Nephron progenitor cell (in vitro differentiated cells): ENCODE results near the gene ATP8A1.

ENCODE experiments used
- DNase-seq: peaks from one replicate; pipeline ENCODE4 v3.0.0; 2021
- H3K27ac Mint-ChIP-seq: 2 replicates; pipeline ENCODE4 v1.8.0; 2021; ENCODE audit warnings: mild to moderate bottlenecking, moderate library complexity, mixed read lengths
- H3K27me3 Mint-ChIP-seq: 2 replicates; pipeline ENCODE4 v1.8.0; 2021; ENCODE audit warnings: mild to moderate bottlenecking, low read depth, mixed read lengths; ENCODE audit not compliant: poor library complexity
- H3K36me3 Mint-ChIP-seq: 2 replicates; pipeline ENCODE4 v1.8.0; 2021; ENCODE audit warnings: low read depth, mixed read lengths
- H3K4me1 Mint-ChIP-seq: 2 replicates; pipeline ENCODE4 v1.8.0; 2021; ENCODE audit warnings: mixed read lengths
- H3K4me3 Mint-ChIP-seq: 2 replicates; pipeline ENCODE4 v1.8.0; 2021; ENCODE audit warnings: mild to moderate bottlenecking, moderate library complexity, mixed read lengths
- H3K9me3 Mint-ChIP-seq: 2 replicates; pipeline ENCODE4 v1.8.0; 2021; ENCODE audit warnings: mild to moderate bottlenecking, moderate library complexity, mixed read lengths
- TF ChIP-seq, protein P1 (sequence below): fragments of 200-600 bp; sonication (generic); IDR thresholded peaks from 2 replicates; pipeline ENCODE4 v1.5.0; 2021; ENCODE audit warnings: antibody characterized with exemption

ATP8A1 gene

GRCh38 chr4:42683393-42683792, 26.5 kb upstream of the ATP8A1 start:
- no peak for DNase-seq
- Mint-ChIP-seq H3K4me1 (peaks cover 5% of the 10 kb centered on the region), H3K27ac (no peak overlapping the region), H3K36me3 (no peaks in the 10 kb centered on the region), H3K9me3 (no peaks in the 10 kb centered on the region), H3K4me3 (no peak overlapping the region), H3K27me3 (no peaks in the 10 kb centered on the region)
- TF ChIP-seq, protein P1, sequence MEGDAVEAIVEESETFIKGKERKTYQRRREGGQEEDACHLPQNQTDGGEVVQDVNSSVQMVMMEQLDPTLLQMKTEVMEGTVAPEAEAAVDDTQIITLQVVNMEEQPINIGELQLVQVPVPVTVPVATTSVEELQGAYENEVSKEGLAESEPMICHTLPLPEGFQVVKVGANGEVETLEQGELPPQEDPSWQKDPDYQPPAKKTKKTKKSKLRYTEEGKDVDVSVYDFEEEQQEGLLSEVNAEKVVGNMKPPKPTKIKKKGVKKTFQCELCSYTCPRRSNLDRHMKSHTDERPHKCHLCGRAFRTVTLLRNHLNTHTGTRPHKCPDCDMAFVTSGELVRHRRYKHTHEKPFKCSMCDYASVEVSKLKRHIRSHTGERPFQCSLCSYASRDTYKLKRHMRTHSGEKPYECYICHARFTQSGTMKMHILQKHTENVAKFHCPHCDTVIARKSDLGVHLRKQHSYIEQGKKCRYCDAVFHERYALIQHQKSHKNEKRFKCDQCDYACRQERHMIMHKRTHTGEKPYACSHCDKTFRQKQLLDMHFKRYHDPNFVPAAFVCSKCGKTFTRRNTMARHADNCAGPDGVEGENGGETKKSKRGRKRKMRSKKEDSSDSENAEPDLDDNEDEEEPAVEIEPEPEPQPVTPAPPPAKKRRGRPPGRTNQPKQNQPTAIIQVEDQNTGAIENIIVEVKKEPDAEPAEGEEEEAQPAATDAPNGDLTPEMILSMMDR = no peak

- no peak overlapping the region for H3K27ac Mint-ChIP-seq
- no peak overlapping the region for H3K4me3 Mint-ChIP-seq
- TF ChIP-seq, protein P1 = no peak
- H3K27me3 Mint-ChIP-seq = no peaks in the 10 kb centered on the region
- H3K4me1 Mint-ChIP-seq = peaks cover 5% of the 10 kb centered on the region
- H3K9me3 Mint-ChIP-seq = no peaks in the 10 kb centered on the region
- no peak for DNase-seq
- no peaks in the 10 kb centered on the region for H3K36me3 Mint-ChIP-seq
These were observed 21.6 kb upstream of the ATP8A1 start for GRCh38 chr4:42678512-42678911.

GRCh38 chr4:42676066-42676951, 19.4 kb upstream of the ATP8A1 start:
- H3K9me3 Mint-ChIP-seq = no peaks in the 10 kb centered on the region
- TF ChIP-seq, protein P1 = no peak
- H3K36me3 Mint-ChIP-seq = no peaks in the 10 kb centered on the region
- H3K4me3 Mint-ChIP-seq = no peak overlapping the region
- no peak for DNase-seq
- H3K27me3 Mint-ChIP-seq = no peaks in the 10 kb centered on the region
- H3K4me1 Mint-ChIP-seq = no peaks in the 10 kb centered on the region
- no peak overlapping the region for H3K27ac Mint-ChIP-seq

GRCh38 chr4:42673082-42673425, 16.1 kb upstream of the ATP8A1 start:
- H3K4me1 Mint-ChIP-seq = no peaks in the 10 kb centered on the region
- TF ChIP-seq, protein P1 = no peak
- peaks cover 3% of the 10 kb centered on the region for H3K27me3 Mint-ChIP-seq
- DNase-seq = no peak
- H3K4me3 Mint-ChIP-seq = no peak overlapping the region
- no peaks in the 10 kb centered on the region for H3K36me3 Mint-ChIP-seq
- no peaks in the 10 kb centered on the region for H3K9me3 Mint-ChIP-seq
- no peak overlapping the region for H3K27ac Mint-ChIP-seq

DNA sequence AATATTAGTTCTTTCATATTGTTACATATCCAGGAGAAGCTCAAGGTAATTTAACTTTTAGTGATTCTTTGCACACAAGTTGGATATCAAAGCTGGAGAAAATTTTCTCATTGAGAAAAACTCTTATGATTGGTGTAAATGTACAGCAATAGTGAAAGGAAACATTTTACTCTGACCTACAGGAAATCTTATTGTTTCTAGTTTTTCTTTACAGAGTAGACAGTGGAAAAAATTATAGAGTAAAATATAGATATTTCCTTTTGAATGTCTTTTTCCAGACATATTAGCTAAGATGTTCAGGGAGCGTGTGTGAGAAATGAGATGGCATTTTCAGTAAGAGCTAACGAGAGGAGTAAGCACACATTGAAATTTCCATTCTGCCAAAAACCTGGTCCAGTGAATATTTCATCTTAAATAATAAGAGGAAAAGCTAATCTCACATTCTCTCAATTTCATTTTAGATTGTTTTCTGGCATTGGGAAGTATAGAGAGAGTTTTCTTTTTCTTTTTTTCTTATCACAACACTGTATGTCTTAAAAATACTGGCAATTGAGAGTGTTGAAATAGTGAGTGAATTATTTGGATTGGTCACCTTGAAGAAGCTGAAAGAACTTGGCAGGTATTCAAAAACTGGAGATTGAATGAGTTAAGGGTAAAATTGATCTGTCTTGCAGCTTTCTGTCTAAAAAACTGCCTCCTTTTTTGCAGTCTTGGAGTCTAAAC, 15.6 kb upstream of the ATP8A1 start:
- DNase-seq = no peak

More for the DNA sequence above, 15.6 kb upstream of the ATP8A1 start:
- Mint-ChIP-seq H3K27me3 (peaks cover 3% of the 10 kb centered on the region), H3K36me3 (no peaks in the 10 kb centered on the region), H3K4me3 (no peak overlapping the region), H3K9me3 (no peaks in the 10 kb centered on the region), H3K4me1 (no peaks in the 10 kb centered on the region), H3K27ac (no peak overlapping the region)
- TF ChIP-seq, protein P1 = no peak
